Astrocyte of the cerebellum (primary cell): ENCODE data around the gene TMEM231.

Source experiments
- DNase-seq: peaks from one replicate; pipeline ENCODE4 v3.0.0-alpha.2; 2011; ENCODE audit warnings: low read depth
- H3K4me3 ChIP-seq: 2 replicates; pipeline ENCODE4 v1.5.1; 2011; ENCODE audit warnings: mild to moderate bottlenecking, low read depth, low read length, moderate library complexity
- CTCF ChIP-seq: IDR thresholded peaks from 2 replicates; pipeline ENCODE4 v1.5.1; 2012; ENCODE audit warnings: low read length, low read depth, moderate library complexity, mild to moderate bottlenecking; ENCODE audit errors: missing control alignments
- in situ Hi-C: cut with HindIII; loops from 2 replicates; pipeline ENCODE4 v1.10.0; 2017; ENCODE audit warnings: low sequenced_read_pairs

TMEM231 gene

DNA sequence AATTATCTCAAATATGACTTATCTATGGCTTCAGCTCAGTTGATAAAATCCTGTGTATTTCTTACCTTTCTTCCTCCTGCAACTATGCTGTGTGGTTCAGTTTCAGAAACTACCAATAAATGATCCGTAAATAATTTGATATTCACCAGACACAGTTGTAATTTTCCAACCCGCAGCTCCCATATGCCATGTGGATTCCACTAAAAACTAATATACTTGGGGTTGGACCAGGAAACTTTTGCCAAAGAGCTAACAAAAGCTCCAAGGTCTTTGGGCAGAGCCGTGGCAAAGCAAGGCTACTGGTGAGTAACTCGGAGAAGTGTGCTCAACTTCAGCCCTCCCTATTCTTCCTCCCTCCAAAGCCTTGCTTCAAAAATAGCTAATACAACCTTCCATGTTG lies 58.5 kb downstream of the TMEM231 start:
- DNase-seq: peak; percentile 53
- no peak overlapping the region for H3K4me3 ChIP-seq
- TF ChIP-seq CTCF: no peak
- in situ Hi-C loops: no loop called here

DNA sequence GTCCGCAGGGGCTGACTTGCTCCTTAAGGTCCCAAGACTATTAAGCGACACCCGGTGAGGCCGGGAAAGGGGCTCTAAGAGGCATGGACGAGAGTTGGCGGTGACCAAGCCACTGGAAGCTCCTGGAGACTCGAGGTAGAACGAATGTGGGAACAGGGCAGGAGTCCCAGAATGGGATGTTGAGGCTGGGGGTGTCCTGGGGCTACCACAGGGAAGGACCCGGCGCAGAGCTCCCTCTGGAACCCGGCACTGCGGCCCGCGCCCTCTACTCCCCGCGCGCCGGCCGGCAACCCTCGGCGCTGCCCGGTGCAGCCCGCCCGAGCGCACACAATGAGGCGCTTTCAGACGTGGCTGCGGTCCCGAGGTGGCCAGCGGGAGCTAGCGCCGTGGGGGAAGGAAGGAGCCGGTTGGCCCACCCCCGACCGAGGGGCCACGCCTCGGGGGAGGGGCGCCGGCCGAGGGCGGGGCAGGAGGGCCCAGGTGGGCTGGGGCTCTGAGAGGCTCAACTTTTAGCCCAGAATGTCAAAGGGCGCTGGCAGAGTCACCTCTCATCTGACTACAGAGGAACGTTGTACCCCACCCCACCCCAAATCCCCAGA lies 60.9 kb downstream of the TMEM231 start, which contains the start of gene CHST6:
TSS of gene CHST6 (minus strand) at position 366 of the 599 bp plus-strand sequence. CDS start 15,613 bp downstream, outside the sequence.
- peak within 1 kb of the TSS; percentile 40 for H3K4me3 ChIP-seq
- no peak for TF ChIP-seq CTCF
- DNase-seq: no peak
- in situ Hi-C loops: no loop called here

- in situ Hi-C loops: no loop called here
- TF ChIP-seq CTCF: no peak
- DNase-seq: no peak
- peak overlapping the region; percentile 40 for H3K4me3 ChIP-seq
Measured at GRCh38 chr16:75494661-75495075, 61.4 kb downstream of the TMEM231 start.

DNA sequence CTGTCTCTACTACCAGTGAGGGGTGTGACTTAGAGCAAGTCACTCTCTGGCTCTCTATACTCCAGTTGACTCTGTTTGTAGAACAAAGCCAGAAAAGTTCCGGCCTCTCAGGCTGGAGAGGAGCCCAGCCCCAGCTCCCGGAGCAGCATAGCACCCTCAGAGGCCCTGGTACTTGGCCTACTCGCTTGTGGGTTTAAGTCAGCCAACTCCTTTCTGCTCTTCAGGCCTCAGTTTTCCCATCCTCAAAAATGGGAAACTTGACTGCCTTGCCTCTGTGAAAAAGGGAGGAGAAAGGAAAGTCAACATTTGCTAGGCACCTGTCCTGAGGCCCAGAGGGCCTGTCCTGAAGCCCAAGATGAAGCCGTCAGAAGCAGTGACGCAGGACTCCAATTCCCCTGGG lies 61.9 kb downstream of the TMEM231 start:
- H3K4me3 ChIP-seq: peak overlapping the region; percentile 40
- in situ Hi-C loops: no loop called here
- DNase-seq: no peak
- TF ChIP-seq CTCF: no peak

DNA sequence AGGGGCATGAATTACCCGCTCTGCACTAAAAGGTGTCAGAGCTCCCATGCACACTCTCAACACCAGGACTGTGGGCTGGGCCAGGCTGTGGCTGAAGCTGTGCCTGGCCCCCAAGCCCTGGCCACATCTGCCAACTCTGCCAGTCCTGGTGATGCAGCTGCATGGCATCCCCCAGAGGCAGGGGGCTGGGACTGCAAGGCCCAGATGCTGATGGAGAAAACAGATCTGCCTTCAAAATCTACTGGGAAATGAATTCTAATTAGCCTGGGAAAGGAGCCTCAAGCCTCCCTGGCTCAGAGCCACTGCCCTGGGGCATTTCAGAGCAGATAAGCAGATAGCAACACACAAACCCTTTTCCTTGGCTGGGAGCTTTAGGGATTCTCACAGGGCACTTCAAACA lies 64.2 kb downstream of the TMEM231 start:
- in situ Hi-C loops: no loop called here
- TF ChIP-seq CTCF: peak; percentile 12
- no peak for DNase-seq
- no peak overlapping the region for H3K4me3 ChIP-seq

DNA sequence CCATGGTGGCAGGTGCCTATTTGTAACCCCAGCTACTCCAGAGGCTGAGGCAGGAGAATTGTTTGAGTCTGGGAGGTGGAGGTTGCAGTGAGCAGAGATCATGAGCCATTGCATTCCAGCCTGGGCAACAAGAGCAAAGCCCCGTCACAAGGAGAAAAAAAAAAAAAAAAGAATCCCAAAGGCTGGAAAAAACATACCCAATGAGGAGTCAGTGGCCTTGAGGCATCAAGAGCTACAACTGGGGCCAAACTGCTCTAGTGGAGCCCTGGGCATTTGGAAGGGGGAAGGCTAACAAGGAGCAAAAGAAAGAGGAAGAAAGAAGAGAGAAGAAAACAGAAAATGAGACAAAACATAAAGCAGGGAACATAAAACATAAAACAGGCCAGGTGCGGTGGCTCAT lies 67.7 kb downstream of the TMEM231 start:
- in situ Hi-C loops: no loop called here
- DNase-seq: no peak
- TF ChIP-seq CTCF: no peak
- no peak overlapping the region for H3K4me3 ChIP-seq
